Keratinocyte (primary cell): ENCODE measurements around the gene PGAM2. TPM values are rescaled to one million over a fixed set of nuclear protein-coding genes. Genes with fewer than 3 reads are reported as not detected.

Source experiments
- DNase-seq: peaks from one replicate; pipeline ENCODE4 v3.0.0-alpha.2; 2011; ENCODE audit warnings: low read depth, missing footprints, low spot score
- FAIRE-seq: peaks from 2 replicates; lab custom pipeline; 2011; peaks lifted over from hg19 to GRCh38; lab: Jason Lieb, UNC
- H2AFZ ChIP-seq: 2 replicates; pipeline ENCODE4 v1.6.0; 2012; ENCODE audit warnings: low read length, control low read depth, inconsistent platforms; ENCODE audit not compliant: control insufficient read depth
- H3K27ac ChIP-seq: 2 replicates; pipeline ENCODE4 v1.5.1; 2011; ENCODE audit warnings: low read length; ENCODE audit not compliant: control insufficient read depth, insufficient read depth
- H3K27me3 ChIP-seq: 3 replicates; pipeline ENCODE4 v1.6.0; 2011; ENCODE audit warnings: low read length; ENCODE audit not compliant: control insufficient read depth, insufficient read depth; ENCODE audit errors: extremely low read depth
- H3K36me3 ChIP-seq, 2 experiments: 2 replicates in 1 of 2; 3 replicates in 1 of 2; pipeline ENCODE4 v1.5.1; 2011; ENCODE audit warnings: low read length in 2 of 2, mild to moderate bottlenecking in 1 of 2; ENCODE audit not compliant: control insufficient read depth in 2 of 2, insufficient read depth in 2 of 2; ENCODE audit errors: extremely low read depth in 1 of 2
- H3K4me1 ChIP-seq: 3 replicates; pipeline ENCODE4 v1.5.1; 2011; ENCODE audit warnings: low read length; ENCODE audit not compliant: control insufficient read depth, insufficient read depth; ENCODE audit errors: extremely low read depth
- H3K4me2 ChIP-seq: 3 replicates; pipeline ENCODE4 v1.6.0; 2011; ENCODE audit warnings: low read depth, low read length; ENCODE audit not compliant: control insufficient read depth, insufficient read depth; ENCODE audit errors: extremely low read depth
- H3K4me3 ChIP-seq, 3 experiments: fragments of 200-600 bp in 1 of 3; sonication (generic) in 1 of 3; 2 replicates in 2 of 3; 3 replicates in 1 of 3; pipeline ENCODE4 v1.5.1; 2011 to 2016; ENCODE audit warnings: low read length in 3 of 3, mild to moderate bottlenecking in 3 of 3, control low read depth in 2 of 3, inconsistent platforms in 1 of 3, low read depth in 1 of 3, mixed read lengths in 1 of 3, mixed run types in 1 of 3, moderate library complexity in 1 of 3; ENCODE audit not compliant: control insufficient read depth in 2 of 3, insufficient read depth in 2 of 3; ENCODE audit errors: extremely low read depth in 1 of 3
- H3K79me2 ChIP-seq: 2 replicates; pipeline ENCODE4 v1.6.0; 2012; ENCODE audit warnings: low read length; ENCODE audit not compliant: control insufficient read depth, insufficient read depth
- H3K9ac ChIP-seq: 3 replicates; pipeline ENCODE4 v1.6.0; 2011; ENCODE audit warnings: low read length; ENCODE audit not compliant: control insufficient read depth, insufficient read depth; ENCODE audit errors: extremely low read depth
- H3K9me1 ChIP-seq: 3 replicates; pipeline ENCODE4 v1.6.0; 2011; ENCODE audit warnings: low read length; ENCODE audit not compliant: control insufficient read depth, insufficient read depth; ENCODE audit errors: extremely low read depth
- H3K9me3 ChIP-seq: 2 replicates; pipeline ENCODE4 v1.5.1; 2012; ENCODE audit warnings: low read depth, low read length; ENCODE audit not compliant: control insufficient read depth
- H4K20me1 ChIP-seq: 3 replicates; pipeline ENCODE4 v1.6.0; 2011; ENCODE audit warnings: low read length; ENCODE audit not compliant: control insufficient read depth, insufficient read depth; ENCODE audit errors: extremely low read depth
- EZH2 ChIP-seq: IDR thresholded peaks from one replicate; pipeline ENCODE4 v1.6.1; 2012; ENCODE audit warnings: inconsistent platforms, mild to moderate bottlenecking, low read length, moderate library complexity
- dilution Hi-C: fragments of 300-500 bp; cut with MboI; formaldehyde crosslinking; loops from one replicate; pipeline ENCODE4 v1.7.0; 2020; ENCODE audit warnings: low sequenced_read_pairs; ENCODE audit not compliant: extremely low pct_ligation_motif_present
- polyA plus RNA-seq, 5 experiments: library from polyadenylated mRNA; depleted of rRNA in 3 of 5; stranded (reverse) in 3 of 5; stranded (forward) in 1 of 5; unstranded in 1 of 5; fragments of >200 nt; gene quantifications; 1 replicate in 1 of 5; 2 replicates in 3 of 5; 3 replicates in 1 of 5; pipeline versions ENCODE4 v1.2.1 to v1.2.3, GENCODE V29; 2011 to 2012; ENCODE audit warnings: missing spikeins in 2 of 5, low read depth in 1 of 5, low replicate concordance in 1 of 5
- TF ChIP-seq, protein P1 (sequence below), 3 experiments: IDR thresholded peaks in 1 of 3; conservative IDR thresholded peaks in 1 of 3; optimal IDR thresholded peaks in 1 of 3; 2 replicates in 2 of 3; 3 replicates in 1 of 3; pipeline versions ENCODE3 to v1.5.1; 2011; ENCODE audit warnings: low read length in 3 of 3, mild to moderate bottlenecking in 3 of 3, moderate library complexity in 2 of 3, control low read depth in 1 of 3, inconsistent platforms in 1 of 3; ENCODE audit not compliant: insufficient read depth in 2 of 3; ENCODE audit errors: extremely low read depth in 1 of 3

The PGAM2 gene
- polyA plus RNA-seq, 1 donor (not counting 4 experiments of a cell fraction or from before 2014, with no cell fraction given), result not detected

GRCh38 chr7:44058759-44059218 lies 6.6 kb downstream of the PGAM2 start:
- H3K9me1 ChIP-seq, result no peaks in the 10 kb centered on the region
- peaks cover 6% of the 10 kb centered on the region for H4K20me1 ChIP-seq
- no peak for FAIRE-seq
- H3K9me3 ChIP-seq, result no peaks in the 10 kb centered on the region
- peaks cover 48 to 55% of the 10 kb centered on the region in 2 experiments for H3K36me3 ChIP-seq
- H3K79me2 ChIP-seq, result peaks cover 5% of the 10 kb centered on the region
- no peak overlapping the region for H3K9ac ChIP-seq
- H3K4me1 ChIP-seq, result peaks cover 3% of the 10 kb centered on the region
- no peak overlapping the region for H2AFZ ChIP-seq
- H3K4me2 ChIP-seq, result no peak overlapping the region
- no peak for DNase-seq
- TF ChIP-seq, protein P1, sequence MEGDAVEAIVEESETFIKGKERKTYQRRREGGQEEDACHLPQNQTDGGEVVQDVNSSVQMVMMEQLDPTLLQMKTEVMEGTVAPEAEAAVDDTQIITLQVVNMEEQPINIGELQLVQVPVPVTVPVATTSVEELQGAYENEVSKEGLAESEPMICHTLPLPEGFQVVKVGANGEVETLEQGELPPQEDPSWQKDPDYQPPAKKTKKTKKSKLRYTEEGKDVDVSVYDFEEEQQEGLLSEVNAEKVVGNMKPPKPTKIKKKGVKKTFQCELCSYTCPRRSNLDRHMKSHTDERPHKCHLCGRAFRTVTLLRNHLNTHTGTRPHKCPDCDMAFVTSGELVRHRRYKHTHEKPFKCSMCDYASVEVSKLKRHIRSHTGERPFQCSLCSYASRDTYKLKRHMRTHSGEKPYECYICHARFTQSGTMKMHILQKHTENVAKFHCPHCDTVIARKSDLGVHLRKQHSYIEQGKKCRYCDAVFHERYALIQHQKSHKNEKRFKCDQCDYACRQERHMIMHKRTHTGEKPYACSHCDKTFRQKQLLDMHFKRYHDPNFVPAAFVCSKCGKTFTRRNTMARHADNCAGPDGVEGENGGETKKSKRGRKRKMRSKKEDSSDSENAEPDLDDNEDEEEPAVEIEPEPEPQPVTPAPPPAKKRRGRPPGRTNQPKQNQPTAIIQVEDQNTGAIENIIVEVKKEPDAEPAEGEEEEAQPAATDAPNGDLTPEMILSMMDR (optimal IDR thresholded peaks at IDR 0.05 in 1 of 3, IDR thresholded peaks at IDR 0.05 in 1 of 3, conservative IDR thresholded peaks at IDR 0.05 in 1 of 3; ENCODE audit: extremely low read depth in 1 of 3, insufficient read depth in 2 of 3, low read length in 3 of 3), result no peak
- TF ChIP-seq EZH2, result no peak
- no peaks in the 10 kb centered on the region for H3K27me3 ChIP-seq
- H3K27ac ChIP-seq, result no peak overlapping the region
- H3K4me3 ChIP-seq, result no peak overlapping the region
- dilution Hi-C loops, result no loop called here

GRCh38 chr7:44057849-44058758 lies 7.3 kb downstream of the PGAM2 start:
- DNase-seq, result no peak
- peaks cover 5% of the 10 kb centered on the region for H3K79me2 ChIP-seq
- H4K20me1 ChIP-seq, result peaks cover 6% of the 10 kb centered on the region
- H3K36me3 ChIP-seq, result peaks cover 48 to 55% of the 10 kb centered on the region in 2 experiments
- no peak for TF ChIP-seq EZH2
- TF ChIP-seq, protein P1 (optimal IDR thresholded peaks at IDR 0.05 in 1 of 3, IDR thresholded peaks at IDR 0.05 in 1 of 3, conservative IDR thresholded peaks at IDR 0.05 in 1 of 3; ENCODE audit: extremely low read depth in 1 of 3, insufficient read depth in 2 of 3, low read length in 3 of 3), result peak in 1 of 3 experiments; percentile 4
- H3K9me3 ChIP-seq, result no peaks in the 10 kb centered on the region
- no peak for FAIRE-seq
- dilution Hi-C loops, result no loop called here
- H3K9me1 ChIP-seq, result no peaks in the 10 kb centered on the region
- no peak overlapping the region for H3K4me2 ChIP-seq
- H2AFZ ChIP-seq, result no peak overlapping the region
- no peak overlapping the region for H3K4me3 ChIP-seq
- no peaks in the 10 kb centered on the region for H3K27me3 ChIP-seq
- no peak overlapping the region for H3K27ac ChIP-seq
- H3K9ac ChIP-seq, result no peak overlapping the region
- peaks cover 3% of the 10 kb centered on the region for H3K4me1 ChIP-seq
